Activated CD4-positive, alpha-beta T cell treated with anti-CD3 and anti-CD28 coated beads, Interleukin-2, amount 50 U/mL, for 1 hour (primary cell): ENCODE data around the gene SAXO1.
"Not testable (repeated sequence)": the region's sequence is repeated elsewhere in the genome, so short reads cannot be mapped to it uniquely, and the experiment has no call there.

Experiments
- DNase-seq: peaks from one replicate; pipeline ENCODE4 v3.0.0-alpha.2; 2020

The SAXO1 gene

GRCh38 chr9:19033015-19033414 lies at the start of gene SAXO1:
Gene SAXO1 (minus strand): TSS chr9:19033209. CDS start chr9:19032908, 301 bp downstream.
- no peak for DNase-seq

- DNase-seq = no peak
Observed at GRCh38 chr9:19074836-19075235, 41.8 kb upstream of the SAXO1 start.

- no peak for DNase-seq
Observed at GRCh38 chr9:19074229-19074628, 41.2 kb upstream of the SAXO1 start.

- no peak for DNase-seq
Observed at GRCh38 chr9:19057033-19057432, 24.0 kb upstream of the SAXO1 start.

- no peak for DNase-seq
Observed at GRCh38 chr9:19050637-19051591, 17.9 kb upstream of the SAXO1 start.

- DNase-seq = no peak
Observed at GRCh38 chr9:19049917-19050636, 17.1 kb upstream of the SAXO1 start.

- DNase-seq = peak; percentile 95
Observed at GRCh38 chr9:19048966-19049916, 16.2 kb upstream of the SAXO1 start, which contains the start of gene RRAGA. Gene RRAGA (plus strand): TSS chr9:19049427. CDS start chr9:19049660, 233 bp downstream.

- no peak for DNase-seq
Observed at GRCh38 chr9:19036611-19037010, 3.6 kb upstream of the SAXO1 start.

GRCh38 chr9:19032406-19032805 lies 603 bp downstream of the SAXO1 start:
- no peak for DNase-seq

GRCh38 chr9:19030899-19031298 lies 2.1 kb downstream of the SAXO1 start:
- DNase-seq = no peak

GRCh38 chr9:19028835-19029451 lies 4.1 kb downstream of the SAXO1 start:
- no peak for DNase-seq

- DNase-seq = no peak
Observed at GRCh38 chr9:19027825-19028224, 5.2 kb downstream of the SAXO1 start.

GRCh38 chr9:19026375-19026774 lies 6.6 kb downstream of the SAXO1 start:
- no peak for DNase-seq

GRCh38 chr9:19023078-19023477 lies 9.9 kb downstream of the SAXO1 start:
- DNase-seq = no peak

- DNase-seq = no peak
Observed at GRCh38 chr9:19022206-19022605, 10.8 kb downstream of the SAXO1 start.

GRCh38 chr9:19021649-19022048 lies 11.4 kb downstream of the SAXO1 start:
- not testable (repeated sequence) for DNase-seq

GRCh38 chr9:19020886-19021455 lies 12.0 kb downstream of the SAXO1 start:
- no peak for DNase-seq

GRCh38 chr9:19018201-19018600 lies 14.8 kb downstream of the SAXO1 start:
- no peak for DNase-seq

GRCh38 chr9:19009391-19009965 lies 23.5 kb downstream of the SAXO1 start:
- DNase-seq = no peak

GRCh38 chr9:19000133-19000532 lies 32.9 kb downstream of the SAXO1 start:
- no peak for DNase-seq

GRCh38 chr9:18999173-18999785 lies 33.7 kb downstream of the SAXO1 start:
- DNase-seq = no peak
